ENCODE results near the gene NACA2.
"Not testable (repeated sequence)": the region's sequence is repeated elsewhere in the genome, so short reads cannot be mapped to it uniquely, and the experiment has no call there.

NACA2 gene

DNA sequence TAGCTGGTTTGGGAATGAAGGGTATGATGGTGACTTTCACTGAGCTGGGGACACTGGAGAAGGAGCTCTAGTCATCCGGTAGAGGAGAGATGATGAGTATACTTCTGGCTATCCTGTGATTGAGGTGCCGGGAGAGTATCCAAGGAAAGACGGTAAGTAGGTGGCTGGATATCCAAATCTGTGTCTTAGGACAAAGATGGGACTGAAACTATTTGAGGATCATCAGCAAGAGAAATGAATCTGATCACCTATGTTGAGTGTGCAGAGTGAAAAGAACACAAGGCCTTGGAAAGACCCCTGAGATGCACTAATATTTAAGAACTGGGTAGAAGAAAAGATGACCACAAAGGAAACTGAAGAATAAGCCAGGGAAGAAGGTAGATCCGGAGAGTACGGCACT, 1.0 kb downstream of the NACA2 start:
- no peaks in the 10 kb centered on the region for H3K9me3 ChIP-seq (ENCODE audit: control insufficient read depth, low read length)
- no peaks in the 10 kb centered on the region for H3K36me3 ChIP-seq (ENCODE audit: control insufficient read depth, insufficient read depth, low read length)
- H3K4me1 ChIP-seq (ENCODE audit: control insufficient read depth, insufficient read depth, low read length), result no peaks in the 10 kb centered on the region
- H3K27ac ChIP-seq (ENCODE audit: insufficient read depth, low read depth, low read length, poor library complexity, severe bottlenecking), result no peak overlapping the region
- no peak overlapping the region for H3K4me3 ChIP-seq (ENCODE audit: insufficient read depth, low read depth, low read length)
- WGBS, 2 experiments, result 90 to 97% methylated on average over 5 of the region's 5 CpGs
- no peaks in the 10 kb centered on the region for H3K27me3 ChIP-seq (ENCODE audit: control insufficient read depth, insufficient read depth, low read length, poor library complexity, severe bottlenecking)

- Histone ChIP-seq H3K4me1 (ENCODE audit: control insufficient read depth, insufficient read depth, low read length) (no peaks in the 10 kb centered on the region), H3K9me3 (ENCODE audit: control insufficient read depth, low read length) (no peaks in the 10 kb centered on the region), H3K36me3 (ENCODE audit: control insufficient read depth, insufficient read depth, low read length) (no peaks in the 10 kb centered on the region), H3K27me3 (ENCODE audit: control insufficient read depth, insufficient read depth, low read length, poor library complexity, severe bottlenecking) (no peaks in the 10 kb centered on the region), H3K4me3 (ENCODE audit: insufficient read depth, low read depth, low read length) (no peak overlapping the region), H3K27ac (ENCODE audit: insufficient read depth, low read depth, low read length, poor library complexity, severe bottlenecking) (no peak overlapping the region)
- 92 to 93% methylated on average over 4 of the region's 4 CpGs for WGBS, 2 experiments
Measured at GRCh38 chr17:61587807-61588660, 3.0 kb downstream of the NACA2 start.

GRCh38 chr17:61587242-61587641, 3.8 kb downstream of the NACA2 start:
- Histone ChIP-seq H3K9me3 (ENCODE audit: control insufficient read depth, low read length) (no peaks in the 10 kb centered on the region), H3K4me1 (ENCODE audit: control insufficient read depth, insufficient read depth, low read length) (no peaks in the 10 kb centered on the region), H3K27me3 (ENCODE audit: control insufficient read depth, insufficient read depth, low read length, poor library complexity, severe bottlenecking) (no peaks in the 10 kb centered on the region), H3K4me3 (ENCODE audit: insufficient read depth, low read depth, low read length) (no peak overlapping the region), H3K27ac (ENCODE audit: insufficient read depth, low read depth, low read length, poor library complexity, severe bottlenecking) (no peak overlapping the region), H3K36me3 (ENCODE audit: control insufficient read depth, insufficient read depth, low read length) (no peaks in the 10 kb centered on the region)
- WGBS, 2 experiments, result 100% methylated on average over 1 of the region's 1 CpG; no CpG with 5 or more reads in 1 of the 2 experiments

DNA sequence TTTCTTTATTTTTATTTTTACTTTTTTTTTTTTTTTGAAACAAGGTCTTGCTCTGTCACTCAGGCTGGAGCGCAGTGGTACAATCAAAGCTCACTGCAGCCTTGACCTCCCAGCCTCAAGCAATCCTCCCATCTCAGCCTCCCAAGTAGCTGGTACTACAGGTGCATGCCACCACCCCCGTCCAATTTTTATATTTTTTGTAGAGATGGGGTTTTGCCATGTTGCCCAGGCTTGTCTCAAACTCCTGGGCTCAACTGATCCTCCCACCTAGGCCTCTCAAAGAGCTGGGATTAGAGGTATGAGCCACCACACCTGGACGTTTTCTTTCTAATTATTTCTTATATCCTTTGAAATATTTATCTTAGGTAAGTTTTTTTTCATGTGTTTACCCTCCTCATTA, 4.4 kb downstream of the NACA2 start:
- not testable (repeated sequence) for H3K9me3 ChIP-seq (ENCODE audit: control insufficient read depth, low read length); H3K4me3 ChIP-seq (ENCODE audit: insufficient read depth, low read depth, low read length); H3K27me3 ChIP-seq (ENCODE audit: control insufficient read depth, insufficient read depth, low read length, poor library complexity, severe bottlenecking); H3K4me1 ChIP-seq (ENCODE audit: control insufficient read depth, insufficient read depth, low read length); H3K27ac ChIP-seq (ENCODE audit: insufficient read depth, low read depth, low read length, poor library complexity, severe bottlenecking); H3K36me3 ChIP-seq (ENCODE audit: control insufficient read depth, insufficient read depth, low read length)
- 80 to 86% methylated on average over 2 of the region's 3 CpGs for WGBS, 2 experiments

- Histone ChIP-seq H3K36me3 (ENCODE audit: control insufficient read depth, insufficient read depth, low read length) (no peaks in the 10 kb centered on the region), H3K27me3 (ENCODE audit: control insufficient read depth, insufficient read depth, low read length, poor library complexity, severe bottlenecking) (no peaks in the 10 kb centered on the region), H3K4me1 (ENCODE audit: control insufficient read depth, insufficient read depth, low read length) (no peaks in the 10 kb centered on the region), H3K9me3 (ENCODE audit: control insufficient read depth, low read length) (no peaks in the 10 kb centered on the region), H3K4me3 (ENCODE audit: insufficient read depth, low read depth, low read length) (no peak overlapping the region), H3K27ac (ENCODE audit: insufficient read depth, low read depth, low read length, poor library complexity, severe bottlenecking) (no peak overlapping the region)
- 67 to 79% methylated on average over 1 to 3 of the region's 4 CpGs for WGBS, 2 experiments
Measured at GRCh38 chr17:61586031-61586566, 4.9 kb downstream of the NACA2 start.

- Histone ChIP-seq H3K27ac (ENCODE audit: insufficient read depth, low read depth, low read length, poor library complexity, severe bottlenecking) (no peak overlapping the region), H3K4me1 (ENCODE audit: control insufficient read depth, insufficient read depth, low read length) (no peaks in the 10 kb centered on the region), H3K9me3 (ENCODE audit: control insufficient read depth, low read length) (no peaks in the 10 kb centered on the region), H3K27me3 (ENCODE audit: control insufficient read depth, insufficient read depth, low read length, poor library complexity, severe bottlenecking) (no peaks in the 10 kb centered on the region), H3K4me3 (ENCODE audit: insufficient read depth, low read depth, low read length) (no peak overlapping the region), H3K36me3 (ENCODE audit: control insufficient read depth, insufficient read depth, low read length) (no peaks in the 10 kb centered on the region)
- WGBS, 2 experiments, result 92 to 95% methylated on average over 2 of the region's 2 CpGs
Measured at GRCh38 chr17:61584866-61585265, 6.2 kb downstream of the NACA2 start.

DNA sequence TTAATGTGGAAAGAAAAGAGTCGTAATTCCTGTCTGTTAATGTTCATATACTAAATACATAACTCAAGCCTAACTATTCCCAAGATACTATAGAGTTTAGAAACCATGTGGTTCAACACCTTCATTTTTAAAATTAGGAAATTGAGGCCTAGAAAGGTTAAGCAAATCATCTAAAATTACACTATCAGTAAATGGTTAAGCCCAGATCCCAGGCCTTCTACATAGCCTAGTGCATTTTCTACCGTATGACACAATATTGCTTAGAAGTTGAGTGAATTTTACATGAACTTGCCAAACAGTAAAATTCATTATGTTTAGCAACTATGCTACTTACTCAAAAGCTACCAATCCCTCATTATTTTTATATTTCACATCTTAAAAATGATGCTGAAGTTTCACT, 6.8 kb downstream of the NACA2 start:
- Histone ChIP-seq H3K36me3 (ENCODE audit: control insufficient read depth, insufficient read depth, low read length) (no peaks in the 10 kb centered on the region), H3K4me3 (ENCODE audit: insufficient read depth, low read depth, low read length) (no peak overlapping the region), H3K4me1 (ENCODE audit: control insufficient read depth, insufficient read depth, low read length) (no peaks in the 10 kb centered on the region), H3K9me3 (ENCODE audit: control insufficient read depth, low read length) (no peaks in the 10 kb centered on the region), H3K27ac (ENCODE audit: insufficient read depth, low read depth, low read length, poor library complexity, severe bottlenecking) (no peak overlapping the region), H3K27me3 (ENCODE audit: control insufficient read depth, insufficient read depth, low read length, poor library complexity, severe bottlenecking) (no peaks in the 10 kb centered on the region)
- 89 to 90% methylated on average over 1 of the region's 2 CpGs for WGBS, 2 experiments

DNA sequence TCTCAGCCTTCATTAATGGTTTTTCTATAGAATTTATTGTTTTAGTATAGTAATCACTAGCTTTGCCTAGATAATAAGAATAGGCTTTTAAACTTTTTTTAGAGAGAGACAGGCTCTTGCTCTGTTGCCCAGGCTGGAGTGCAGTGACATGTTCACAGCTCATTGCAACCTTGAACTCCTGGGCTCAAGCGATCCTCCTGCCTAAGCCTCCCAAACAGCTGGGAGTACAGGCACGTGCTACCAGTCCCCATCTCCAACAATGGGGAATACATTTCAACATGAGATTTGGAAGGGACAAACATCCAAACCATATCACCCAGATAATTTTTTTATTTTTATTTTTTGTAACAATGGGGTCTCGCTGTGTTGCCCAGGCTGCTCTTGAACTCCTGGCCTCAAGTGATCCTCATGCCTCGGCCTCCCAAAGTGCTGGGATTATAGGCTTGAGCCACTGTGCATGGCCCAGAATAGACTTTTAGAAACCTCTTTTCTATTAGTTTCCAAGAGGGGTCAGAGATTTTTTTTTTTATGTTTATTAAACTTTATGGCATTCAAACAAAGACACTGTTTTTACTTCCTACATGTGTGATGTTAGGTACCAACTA, 7.3 kb downstream of the NACA2 start:
- H3K4me1 ChIP-seq (ENCODE audit: control insufficient read depth, insufficient read depth, low read length), result no peaks in the 10 kb centered on the region
- H3K36me3 ChIP-seq (ENCODE audit: control insufficient read depth, insufficient read depth, low read length), result no peaks in the 10 kb centered on the region
- no peaks in the 10 kb centered on the region for H3K9me3 ChIP-seq (ENCODE audit: control insufficient read depth, low read length)
- H3K27ac ChIP-seq (ENCODE audit: insufficient read depth, low read depth, low read length, poor library complexity, severe bottlenecking), result no peak overlapping the region
- no peaks in the 10 kb centered on the region for H3K27me3 ChIP-seq (ENCODE audit: control insufficient read depth, insufficient read depth, low read length, poor library complexity, severe bottlenecking)
- 86 to 91% methylated on average over 4 of the region's 4 CpGs for WGBS, 2 experiments
- H3K4me3 ChIP-seq (ENCODE audit: insufficient read depth, low read depth, low read length), result no peak overlapping the region

DNA sequence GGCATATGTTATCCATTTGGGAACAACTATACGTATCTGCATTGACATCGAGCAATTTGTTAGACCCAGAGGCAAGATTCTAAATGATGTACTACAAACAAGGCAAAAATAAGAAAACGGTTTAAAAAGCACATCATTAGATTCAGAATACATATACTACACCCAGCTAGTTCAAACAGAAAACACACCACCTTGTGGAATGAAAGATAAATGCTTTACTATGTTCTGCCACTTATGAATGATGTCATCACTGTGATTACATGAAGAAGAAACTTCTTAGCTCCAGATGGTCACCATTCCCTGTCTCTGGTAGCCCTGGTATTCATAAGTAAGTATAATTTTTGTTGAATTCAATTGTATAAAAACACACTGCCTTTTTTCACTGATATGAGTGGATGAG, 7.8 kb downstream of the NACA2 start:
- Histone ChIP-seq H3K9me3 (ENCODE audit: control insufficient read depth, low read length) (no peaks in the 10 kb centered on the region), H3K36me3 (ENCODE audit: control insufficient read depth, insufficient read depth, low read length) (no peaks in the 10 kb centered on the region), H3K4me1 (ENCODE audit: control insufficient read depth, insufficient read depth, low read length) (no peaks in the 10 kb centered on the region), H3K4me3 (ENCODE audit: insufficient read depth, low read depth, low read length) (no peak overlapping the region), H3K27ac (ENCODE audit: insufficient read depth, low read depth, low read length, poor library complexity, severe bottlenecking) (no peak overlapping the region), H3K27me3 (ENCODE audit: control insufficient read depth, insufficient read depth, low read length, poor library complexity, severe bottlenecking) (no peaks in the 10 kb centered on the region)
- WGBS, 2 experiments, result 94 to 99% methylated on average over 3 of the region's 3 CpGs

- Histone ChIP-seq H3K4me3 (ENCODE audit: insufficient read depth, low read depth, low read length) (no peak overlapping the region), H3K4me1 (ENCODE audit: control insufficient read depth, insufficient read depth, low read length) (no peaks in the 10 kb centered on the region), H3K36me3 (ENCODE audit: control insufficient read depth, insufficient read depth, low read length) (no peaks in the 10 kb centered on the region), H3K27ac (ENCODE audit: insufficient read depth, low read depth, low read length, poor library complexity, severe bottlenecking) (no peak overlapping the region), H3K9me3 (ENCODE audit: control insufficient read depth, low read length) (no peaks in the 10 kb centered on the region), H3K27me3 (ENCODE audit: control insufficient read depth, insufficient read depth, low read length, poor library complexity, severe bottlenecking) (no peaks in the 10 kb centered on the region)
Measured at GRCh38 chr17:61582593-61582992, 8.4 kb downstream of the NACA2 start.
